ENCODE results near the gene MICA. TPM values are rescaled to one million over a fixed set of nuclear protein-coding genes. Genes with fewer than 3 reads are reported as not detected.

MICA gene
- total and polyA plus RNA-seq, 4 donors, result 3.2 to 9.1 (median 4.2) TPM

GRCh38 chr6:31416394-31417014, 13.1 kb downstream of the MICA start:
- no peak overlapping the region for H3K9ac ChIP-seq (ENCODE audit: low read depth in 1 of 2, low read length in 2 of 2)
- H3K4me3 ChIP-seq (ENCODE audit: low read depth in 1 of 3, low read length in 3 of 3), result no peak overlapping the region
- no peaks in the 10 kb centered on the region for H3K4me1 ChIP-seq (ENCODE audit: control insufficient read depth in 4 of 4, insufficient read depth in 4 of 4, low read length in 3 of 4)
- H3K36me3 ChIP-seq (ENCODE audit: control insufficient read depth in 4 of 4, insufficient read depth in 3 of 4, low read depth in 1 of 4, low read length in 3 of 4), result peaks cover 2 to 38% (median 19%) of the 10 kb centered on the region in 4 donors
- no peaks in the 10 kb centered on the region for H3K9me3 ChIP-seq (ENCODE audit: control insufficient read depth in 4 of 4, low read length in 3 of 4)
- no peak for TF ChIP-seq NR2F2 (IDR thresholded peaks at IDR 0.05)
- TF ChIP-seq HNF4G (IDR thresholded peaks at IDR 0.05), result no peak
- no peak for TF ChIP-seq EGR1 (IDR thresholded peaks at IDR 0.05; ENCODE audit: low read depth in 2 of 2)
- no peak for TF ChIP-seq RAD21 (IDR thresholded peaks at IDR 0.05)
- TF ChIP-seq REST (IDR thresholded peaks at IDR 0.05), result no peak
- TF ChIP-seq MAX (IDR thresholded peaks at IDR 0.05), result no peak
- TF ChIP-seq HNF4A (conservative IDR thresholded peaks at IDR 0.05), result no peak
- TF ChIP-seq JUND (IDR thresholded peaks at IDR 0.05), result no peak
- no peak for TF ChIP-seq SP1 (IDR thresholded peaks at IDR 0.05)
- no peak for TF ChIP-seq TAF1 (conservative IDR thresholded peaks at IDR 0.05)
- TF ChIP-seq RXRA (IDR thresholded peaks at IDR 0.05), result no peak
- TF ChIP-seq GABPA (IDR thresholded peaks at IDR 0.05 in 1 of 2, conservative IDR thresholded peaks at IDR 0.05 in 1 of 2), result no peak
- no peak for TF ChIP-seq FOXA2 (IDR thresholded peaks at IDR 0.05)
- TF ChIP-seq YY1 (IDR thresholded peaks at IDR 0.05), result no peak
- TF ChIP-seq ATF3 (IDR thresholded peaks at IDR 0.05), result no peak
- no peak for TF ChIP-seq ZBTB33 (IDR thresholded peaks at IDR 0.05)
- 96% methylated on average over 5 of the region's 5 CpGs for WGBS
- no peak overlapping the region for H3K27ac ChIP-seq (ENCODE audit: low read depth in 1 of 2, low read length in 2 of 2)
- DNase-seq (ENCODE audit: low spot score), result no peak
- H3K27me3 ChIP-seq (ENCODE audit: control insufficient read depth in 4 of 4, insufficient read depth in 4 of 4, low read length in 3 of 4), result no peaks in the 10 kb centered on the region

GRCh38 chr6:31418251-31418650, 14.9 kb downstream of the MICA start:
- no peak overlapping the region for H3K9ac ChIP-seq (ENCODE audit: low read depth in 1 of 2, low read length in 2 of 2)
- DNase-seq (ENCODE audit: low spot score), result no peak
- H3K4me3 ChIP-seq (ENCODE audit: low read depth in 1 of 3, low read length in 3 of 3), result no peak overlapping the region
- no peaks in the 10 kb centered on the region for H3K9me3 ChIP-seq (ENCODE audit: control insufficient read depth in 4 of 4, low read length in 3 of 4)
- no peaks in the 10 kb centered on the region for H3K27me3 ChIP-seq (ENCODE audit: control insufficient read depth in 4 of 4, insufficient read depth in 4 of 4, low read length in 3 of 4)
- 95% methylated on average over 3 of the region's 3 CpGs for WGBS
- H3K4me1 ChIP-seq (ENCODE audit: control insufficient read depth in 4 of 4, insufficient read depth in 4 of 4, low read length in 3 of 4), result no peaks in the 10 kb centered on the region
- H3K36me3 ChIP-seq (ENCODE audit: control insufficient read depth in 4 of 4, insufficient read depth in 3 of 4, low read depth in 1 of 4, low read length in 3 of 4), result peaks cover 2 to 22% (median 12%) of the 10 kb centered on the region in 4 donors
- no peak overlapping the region for H3K27ac ChIP-seq (ENCODE audit: low read depth in 1 of 2, low read length in 2 of 2)
- TF ChIP-seq RAD21 (IDR thresholded peaks at IDR 0.05), result no peak
- no peak for TF ChIP-seq RXRA (IDR thresholded peaks at IDR 0.05)
- TF ChIP-seq JUND (IDR thresholded peaks at IDR 0.05), result no peak
- TF ChIP-seq CTCF (IDR thresholded peaks at IDR 0.05; ENCODE audit: low read depth, low read length, missing input control), result no peak
- no peak for TF ChIP-seq TAF1 (conservative IDR thresholded peaks at IDR 0.05)
- no peak for TF ChIP-seq ATF3 (IDR thresholded peaks at IDR 0.05)
- no peak for TF ChIP-seq EGR1 (IDR thresholded peaks at IDR 0.05; ENCODE audit: low read depth in 2 of 2)
- TF ChIP-seq FOXA2 (IDR thresholded peaks at IDR 0.05), result no peak
- TF ChIP-seq ZBTB33 (IDR thresholded peaks at IDR 0.05), result no peak
- TF ChIP-seq YY1 (IDR thresholded peaks at IDR 0.05), result no peak
- TF ChIP-seq HNF4A (conservative IDR thresholded peaks at IDR 0.05), result no peak
- TF ChIP-seq FOXA1 (IDR thresholded peaks at IDR 0.05), result no peak
- no peak for TF ChIP-seq SP1 (IDR thresholded peaks at IDR 0.05)

All from liver (tissue), 9 donors.